Lower lobe of right lung (tissue), 2 donors: ENCODE measurements around the gene FBP1. TPM values are rescaled to one million over a fixed set of nuclear protein-coding genes. Genes with fewer than 3 reads are reported as not detected.

Source experiments
- ATAC-seq, 2 donors: fragments of 200-7000 bp; cut with Tn5 transposase; one replicate each; pipeline ENCODE4 v1.9.1; 2020 to 2022; ENCODE audit warnings: mild to moderate bottlenecking in 2 of 2, moderate library complexity in 2 of 2
- DNase-seq: peaks from one replicate; pipeline ENCODE4 v3.0.0-alpha.2; 2020
- H3K27ac ChIP-seq: fragments of 200-600 bp; one replicate; pipeline ENCODE4 v1.8.0; 2022
- H3K27me3 ChIP-seq: fragments of 200-600 bp; one replicate; pipeline ENCODE4 v1.8.0; 2022; ENCODE audit warnings: low read depth
- H3K36me3 ChIP-seq: fragments of 200-600 bp; one replicate; pipeline ENCODE4 v1.8.0; 2022; ENCODE audit warnings: mild to moderate bottlenecking
- H3K4me1 ChIP-seq: fragments of 200-600 bp; one replicate; pipeline ENCODE4 v1.8.0; 2022
- H3K4me3 ChIP-seq: fragments of 200-600 bp; one replicate; pipeline ENCODE4 v1.8.0; 2022; ENCODE audit warnings: mild to moderate bottlenecking
- H3K9me3 ChIP-seq: fragments of 200-600 bp; one replicate; pipeline ENCODE4 v1.8.0; 2022
- CTCF ChIP-seq: fragments of 200-600 bp; IDR thresholded peaks from one replicate; pipeline ENCODE4 v1.8.0; 2022; ENCODE audit warnings: antibody characterized with exemption, mild to moderate bottlenecking
- intact Hi-C: fragments of 100-400 bp; cut with DNase I; formaldehyde crosslinking; loops from one replicate; pipeline ENCODE4 v1.11.0; 2022
- total RNA-seq: library from RNA; stranded (reverse); fragmentation: NEBNext Ultra II Directional; extraction: Animal tissue kit (Norgen Biotek cat#: 25700); gene quantifications from one replicate; pipeline ENCODE4 v1.2.1, GENCODE V29; 2021
- donor health status: DM: no; HTN: yes; CAD: no; lungs with severe emphysema.

The FBP1 gene
- total RNA-seq, 1 donor from 2014 or later, result 527 TPM

- ATAC-seq, result no peak
- Histone ChIP-seq H3K4me3 (no peak overlapping the region), H3K36me3 (no peaks in the 10 kb centered on the region), H3K27me3 (no peaks in the 10 kb centered on the region), H3K27ac (no peak overlapping the region), H3K4me1 (peaks cover 12% of the 10 kb centered on the region), H3K9me3 (no peaks in the 10 kb centered on the region)
- DNase-seq, result no peak
- TF ChIP-seq CTCF, result no peak
- intact Hi-C loops, result no loop called here
Observed at GRCh38 chr9:94672811-94673487, 33.6 kb upstream of the FBP1 start.

GRCh38 chr9:94668928-94669729 is 29.8 kb upstream of the FBP1 start:
- peaks cover 12% of the 10 kb centered on the region for H3K4me1 ChIP-seq
- peak overlapping the region; percentile 54 for H3K4me3 ChIP-seq
- ATAC-seq (peak; percentile 95 to 97), DNase-seq (peak; percentile 73)
- H3K9me3 ChIP-seq, result no peaks in the 10 kb centered on the region
- H3K36me3 ChIP-seq, result no peaks in the 10 kb centered on the region
- no peaks in the 10 kb centered on the region for H3K27me3 ChIP-seq
- TF ChIP-seq CTCF, result peak; percentile 80
- intact Hi-C loops, result no loop called here
- peak overlapping the region; percentile 57 for H3K27ac ChIP-seq

GRCh38 chr9:94668418-94668927 is 29.2 kb upstream of the FBP1 start:
- no peak overlapping the region for H3K27ac ChIP-seq
- H3K27me3 ChIP-seq, result no peaks in the 10 kb centered on the region
- DNase-seq, result no peak
- H3K4me3 ChIP-seq, result no peak overlapping the region
- H3K4me1 ChIP-seq, result peaks cover 12% of the 10 kb centered on the region
- intact Hi-C loops, result no loop called here
- no peak for TF ChIP-seq CTCF
- no peaks in the 10 kb centered on the region for H3K9me3 ChIP-seq
- no peaks in the 10 kb centered on the region for H3K36me3 ChIP-seq
- no peak for ATAC-seq

GRCh38 chr9:94666364-94667099 is 27.2 kb upstream of the FBP1 start:
- Histone ChIP-seq H3K27ac (no peak overlapping the region), H3K27me3 (no peaks in the 10 kb centered on the region), H3K36me3 (no peaks in the 10 kb centered on the region), H3K9me3 (no peaks in the 10 kb centered on the region), H3K4me3 (no peak overlapping the region), H3K4me1 (peaks cover 12% of the 10 kb centered on the region)
- intact Hi-C loops, result no loop called here
- DNase-seq (no peak), ATAC-seq (no peak)
- no peak for TF ChIP-seq CTCF

GRCh38 chr9:94665613-94666012 is 26.3 kb upstream of the FBP1 start:
- H3K9me3 ChIP-seq, result no peaks in the 10 kb centered on the region
- H3K4me1 ChIP-seq, result peaks cover 12% of the 10 kb centered on the region
- DNase-seq (no peak), ATAC-seq (no peak)
- no peak overlapping the region for H3K4me3 ChIP-seq
- H3K36me3 ChIP-seq, result no peaks in the 10 kb centered on the region
- intact Hi-C loops, result no loop called here
- no peak overlapping the region for H3K27ac ChIP-seq
- TF ChIP-seq CTCF, result no peak
- no peaks in the 10 kb centered on the region for H3K27me3 ChIP-seq
